Vagina (tissue), 2 donors: Measurements from ENCODE around the gene CEP63.

Experiments used
- POLR2A ChIP-seq, 2 donors: fragments of 450-650 bp; IDR thresholded peaks; one replicate each; pipeline ENCODE4 v1.6.1; 2017; ENCODE audit warnings: antibody characterized with exemption in 2 of 2, mild to moderate bottlenecking in 2 of 2, moderate library complexity in 2 of 2
- POLR2AphosphoS5 ChIP-seq, 2 donors: sonication (generic); formaldehyde crosslinking; IDR thresholded peaks; one replicate each; pipeline ENCODE4 v1.9.0; 2017; ENCODE audit warnings: antibody characterized with exemption in 2 of 2, mild to moderate bottlenecking in 2 of 2, low read depth in 1 of 2; ENCODE audit not compliant: insufficient read depth in 1 of 2
- TF ChIP-seq, protein P1 (sequence below), 3 experiments: fragments of 450-650 bp in 2 of 3; fragments of 200-600 bp in 1 of 3; sonication (generic) in 1 of 3; IDR thresholded peaks; one replicate each; pipeline ENCODE4 v1.5.1; 2017 to 2019; ENCODE audit warnings: antibody characterized with exemption in 3 of 3, mild to moderate bottlenecking in 2 of 3, moderate library complexity in 2 of 3

- TF ChIP-seq, protein P1, sequence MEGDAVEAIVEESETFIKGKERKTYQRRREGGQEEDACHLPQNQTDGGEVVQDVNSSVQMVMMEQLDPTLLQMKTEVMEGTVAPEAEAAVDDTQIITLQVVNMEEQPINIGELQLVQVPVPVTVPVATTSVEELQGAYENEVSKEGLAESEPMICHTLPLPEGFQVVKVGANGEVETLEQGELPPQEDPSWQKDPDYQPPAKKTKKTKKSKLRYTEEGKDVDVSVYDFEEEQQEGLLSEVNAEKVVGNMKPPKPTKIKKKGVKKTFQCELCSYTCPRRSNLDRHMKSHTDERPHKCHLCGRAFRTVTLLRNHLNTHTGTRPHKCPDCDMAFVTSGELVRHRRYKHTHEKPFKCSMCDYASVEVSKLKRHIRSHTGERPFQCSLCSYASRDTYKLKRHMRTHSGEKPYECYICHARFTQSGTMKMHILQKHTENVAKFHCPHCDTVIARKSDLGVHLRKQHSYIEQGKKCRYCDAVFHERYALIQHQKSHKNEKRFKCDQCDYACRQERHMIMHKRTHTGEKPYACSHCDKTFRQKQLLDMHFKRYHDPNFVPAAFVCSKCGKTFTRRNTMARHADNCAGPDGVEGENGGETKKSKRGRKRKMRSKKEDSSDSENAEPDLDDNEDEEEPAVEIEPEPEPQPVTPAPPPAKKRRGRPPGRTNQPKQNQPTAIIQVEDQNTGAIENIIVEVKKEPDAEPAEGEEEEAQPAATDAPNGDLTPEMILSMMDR (IDR thresholded peaks at IDR 0.05) = no peak
- no peak for TF ChIP-seq POLR2A (IDR thresholded peaks at IDR 0.05)
- no peak for TF ChIP-seq POLR2AphosphoS5 (IDR thresholded peaks at IDR 0.05; ENCODE audit: insufficient read depth in 1 of 2, low read depth in 1 of 2)
Observed at GRCh38 chr3:134603480-134603879, 117.6 kb downstream of the CEP63 start.
